MG63 (cell line): ENCODE measurements around the gene TMEM150C. TPM values are rescaled to one million over a fixed set of nuclear protein-coding genes. Genes with fewer than 3 reads are reported as not detected.

Experiments used
- total RNA-seq: library from RNA; depleted of rRNA; stranded (reverse); fragments of >200 nt; shearing (Covaris generic); gene quantifications from 2 replicates; pipeline ENCODE4 v1.2.3, GENCODE V29; 2014; ENCODE audit warnings: low replicate concordance; rRNA removed

TMEM150C gene
- total RNA-seq, 1 experiment from 2014 or later, result 0.76 TPM

Other genes with a start within 250 kb of the TMEM150C start
- gene HNRNPD, start 188.0 kb downstream of the TMEM150C start, total RNA-seq, result 23.6 and 40.8 TPM in 2 replicates
- gene HNRNPDL, start 131.5 kb downstream of the TMEM150C start, total RNA-seq, result 228 and 261 TPM in 2 replicates
- gene ENOPH1, start 131.4 kb downstream of the TMEM150C start, total RNA-seq, result 42.7 and 55.5 TPM in 2 replicates
- 2.9 and 4.2 TPM in 2 replicates for gene SCD5, start 236.8 kb upstream of the TMEM150C start, total RNA-seq